ENCODE data around the gene IL17RE.

- TF ChIP-seq SIN3A (IDR thresholded peaks at IDR 0.05; ENCODE audit: borderline replicate concordance, insufficient read depth, low read length) (no peak), POLR2AphosphoS5 (IDR thresholded peaks at IDR 0.05; ENCODE audit: low read depth, low read length) (no peak)
Measured at GRCh38 chr3:9935966-9936510, 33.4 kb downstream of the IL17RE start.

All from PFSK-1 (cell line).